Stromal cell of bone marrow (primary cell): ENCODE data around the gene NOTCH4.
A peak's percentile ranks its signal among the peaks of the same experiment; 100 is the strongest.
"Not testable (repeated sequence)": the region's sequence is repeated elsewhere in the genome, so short reads cannot be mapped to it uniquely, and the experiment has no call there.

Experiments used
- DNase-seq: peaks from one replicate; pipeline ENCODE4 v3.0.0-alpha.2; 2012; ENCODE audit warnings: low read depth

The NOTCH4 gene

GRCh38 chr6:32216998-32217397 lies 6.9 kb downstream of the NOTCH4 start:
- DNase-seq, result no peak

- no peak for DNase-seq
Observed at GRCh38 chr6:32216285-32216684, 7.6 kb downstream of the NOTCH4 start.

- DNase-seq, result no peak
Observed at GRCh38 chr6:32215617-32216016, 8.2 kb downstream of the NOTCH4 start.

- DNase-seq, result no peak
Observed at GRCh38 chr6:32214126-32214525, 9.7 kb downstream of the NOTCH4 start.

GRCh38 chr6:32213649-32214048 lies 10.2 kb downstream of the NOTCH4 start:
- DNase-seq, result no peak

- no peak for DNase-seq
Observed at GRCh38 chr6:32212076-32212760, 11.6 kb downstream of the NOTCH4 start.

GRCh38 chr6:32211432-32211831 lies 12.4 kb downstream of the NOTCH4 start:
- DNase-seq, result not testable (repeated sequence)

GRCh38 chr6:32210191-32210601 lies 13.7 kb downstream of the NOTCH4 start:
- DNase-seq, result no peak

- DNase-seq, result no peak
Observed at GRCh38 chr6:32208996-32209395, 14.9 kb downstream of the NOTCH4 start.

GRCh38 chr6:32204268-32204715 lies 19.6 kb downstream of the NOTCH4 start:
- no peak for DNase-seq

- DNase-seq, result no peak
Observed at GRCh38 chr6:32203426-32204267, 20.2 kb downstream of the NOTCH4 start.

- no peak for DNase-seq
Observed at GRCh38 chr6:32202186-32202585, 21.7 kb downstream of the NOTCH4 start.

- no peak for DNase-seq
Observed at GRCh38 chr6:32200711-32201475, 23.0 kb downstream of the NOTCH4 start.

- no peak for DNase-seq
Observed at GRCh38 chr6:32198866-32199265, 25.0 kb downstream of the NOTCH4 start.

GRCh38 chr6:32198345-32198696 lies 25.5 kb downstream of the NOTCH4 start:
- DNase-seq, result no peak

GRCh38 chr6:32196682-32197616 lies 26.9 kb downstream of the NOTCH4 start:
- DNase-seq, result no peak

- DNase-seq, result peak; percentile 58
Observed at GRCh38 chr6:32195902-32196681, 27.8 kb downstream of the NOTCH4 start.

GRCh38 chr6:32195652-32195901 lies 28.3 kb downstream of the NOTCH4 start:
- DNase-seq, result peak; percentile 99

GRCh38 chr6:32194825-32195651 lies 28.8 kb downstream of the NOTCH4 start:
- peak; percentile 49 for DNase-seq

- DNase-seq, result no peak
Observed at GRCh38 chr6:32194388-32194787, 29.5 kb downstream of the NOTCH4 start.
